SU-DHL-6 (cell line): ENCODE measurements around the gene LFNG.

ENCODE experiments used
- H2AFZ ChIP-seq: fragments of 200-600 bp; sonication (generic); 2 replicates; pipeline ENCODE4 v1.6.1; 2014; ENCODE audit warnings: low read depth, mild to moderate bottlenecking, moderate library complexity, mixed read lengths, antibody characterized with exemption, low read length; ENCODE audit not compliant: severe bottlenecking
- H3F3A ChIP-seq: fragments of 200-600 bp; shearing (Covaris generic); 2 replicates; pipeline ENCODE4 v1.6.0; 2016; ENCODE audit warnings: antibody characterized with exemption, mild to moderate bottlenecking; ENCODE audit not compliant: insufficient read depth
- H3K27ac ChIP-seq: fragments of 200-600 bp; sonication (generic); 2 replicates; pipeline ENCODE4 v1.5.1; 2016; ENCODE audit warnings: low read depth, mild to moderate bottlenecking, low read length, moderate library complexity, mixed read lengths
- H3K27me3 ChIP-seq: fragments of 200-600 bp; sonication (generic), shearing (Covaris generic); 2 replicates; pipeline ENCODE4 v1.6.0; 2014; ENCODE audit warnings: mild to moderate bottlenecking, low read length
- H3K36me3 ChIP-seq: fragments of 200-600 bp; sonication (generic); 2 replicates; pipeline ENCODE4 v1.6.1; 2014; ENCODE audit warnings: mild to moderate bottlenecking, low read length, mixed read lengths
- H3K4me2 ChIP-seq: fragments of 300-600, 200-600 bp; shearing (Covaris generic), sonication (generic); 2 replicates; pipeline ENCODE4 v1.6.0; 2014; ENCODE audit warnings: low read length, low read depth, mild to moderate bottlenecking; ENCODE audit not compliant: poor library complexity, severe bottlenecking
- H3K4me3 ChIP-seq: fragments of 200-600 bp; sonication (generic); 2 replicates; pipeline ENCODE4 v1.5.1; 2014; ENCODE audit warnings: antibody characterized with exemption, low read length, mild to moderate bottlenecking, mixed read lengths; ENCODE audit not compliant: insufficient read depth, poor library complexity, severe bottlenecking
- H3K79me2 ChIP-seq: fragments of 200-600 bp; sonication (generic); 2 replicates; pipeline ENCODE4 v1.6.1; 2014; ENCODE audit warnings: mild to moderate bottlenecking, low read length, moderate library complexity; ENCODE audit not compliant: insufficient read depth
- H3K9ac ChIP-seq: fragments of 200-600 bp; sonication (generic); 2 replicates; pipeline ENCODE4 v1.7.0; 2014; ENCODE audit warnings: mild to moderate bottlenecking, low read length
- H3K9me2 ChIP-seq: fragments of 200-600 bp; sonication (generic); replicated peaks from 2 replicates; pipeline ENCODE4 v1.6.1; 2014; ENCODE audit warnings: low read length; ENCODE audit not compliant: insufficient read depth
- H3K9me3 ChIP-seq: fragments of 200-600 bp; sonication (generic); 2 replicates; pipeline ENCODE4 v1.6.1; 2014; ENCODE audit warnings: low read length, mixed read lengths; ENCODE audit not compliant: insufficient read depth
- H4K20me1 ChIP-seq: fragments of 200-600 bp; sonication (generic); 2 replicates; pipeline ENCODE4 v1.6.1; 2014; ENCODE audit warnings: low read depth, mild to moderate bottlenecking, antibody characterized with exemption, low read length, moderate library complexity, mixed read lengths
- CTCF ChIP-seq: fragments of 200-600 bp; sonication (generic); IDR thresholded peaks from one replicate; pipeline ENCODE4 v1.5.1; 2017; ENCODE audit warnings: antibody characterized with exemption, mild to moderate bottlenecking, low read length, moderate library complexity; ENCODE audit not compliant: insufficient read depth, poor library complexity, severe bottlenecking
- EZH2phosphoT487 ChIP-seq: fragments of 200-600 bp; sonication (generic), shearing (Covaris generic); conservative IDR thresholded peaks from 2 replicates; pipeline ENCODE4 v1.6.1; 2018; ENCODE audit warnings: mild to moderate bottlenecking, antibody characterized with exemption, low read length, moderate library complexity, mixed read lengths

Gene LFNG

DNA sequence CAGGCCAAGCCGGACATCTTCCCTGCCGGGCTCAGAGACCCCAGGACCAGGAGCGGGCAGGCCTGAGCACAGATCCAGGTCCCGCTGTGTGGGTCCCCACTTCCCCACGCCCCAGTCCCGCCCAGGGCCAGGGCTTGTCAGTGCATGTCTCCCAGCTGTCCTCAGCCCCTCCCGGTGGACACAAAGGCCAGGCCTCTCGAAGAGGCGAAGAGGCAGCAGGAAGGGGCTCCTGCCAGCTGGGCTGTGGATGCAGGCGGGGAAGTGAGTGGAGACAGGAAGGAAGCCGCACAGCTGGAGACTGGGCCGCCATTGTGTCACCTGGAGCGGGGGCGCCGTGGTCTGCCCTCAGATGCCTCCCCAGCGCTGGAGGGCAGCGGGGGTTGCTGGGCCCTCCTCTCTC lies 48.2 kb upstream of the LFNG start:
- Histone ChIP-seq H3K4me2 (no peak overlapping the region), H3K9ac (no peak overlapping the region), H4K20me1 (no peaks in the 10 kb centered on the region), H3K4me3 (no peak overlapping the region), H3K9me2 (no peaks in the 10 kb centered on the region), H3K9me3 (no peaks in the 10 kb centered on the region), H3K27me3 (no peaks in the 10 kb centered on the region), H3K79me2 (no peaks in the 10 kb centered on the region), H3K27ac (no peak overlapping the region), H3F3A (no peaks in the 10 kb centered on the region), H2AFZ (no peak overlapping the region), H3K36me3 (no peaks in the 10 kb centered on the region)
- TF ChIP-seq EZH2phosphoT487 (no peak), CTCF (no peak)

GRCh38 chr7:2472739-2473138 lies 46.8 kb upstream of the LFNG start:
- Histone ChIP-seq H4K20me1 (no peaks in the 10 kb centered on the region), H3K4me2 (no peak overlapping the region), H3K9me2 (no peaks in the 10 kb centered on the region), H3K79me2 (no peaks in the 10 kb centered on the region), H3K27me3 (no peaks in the 10 kb centered on the region), H2AFZ (no peak overlapping the region), H3K36me3 (no peaks in the 10 kb centered on the region), H3K9me3 (no peaks in the 10 kb centered on the region), H3K9ac (no peak overlapping the region), H3F3A (no peaks in the 10 kb centered on the region), H3K4me3 (no peak overlapping the region), H3K27ac (no peak overlapping the region)
- TF ChIP-seq EZH2phosphoT487 = no peak

GRCh38 chr7:2473496-2474180 lies 45.9 kb upstream of the LFNG start:
- Histone ChIP-seq H3K4me3 (no peak overlapping the region), H3K4me2 (no peak overlapping the region), H3K27ac (no peak overlapping the region), H3K36me3 (no peaks in the 10 kb centered on the region), H3K9ac (no peak overlapping the region), H3K79me2 (no peaks in the 10 kb centered on the region), H3F3A (no peaks in the 10 kb centered on the region), H4K20me1 (no peaks in the 10 kb centered on the region), H3K9me2 (no peaks in the 10 kb centered on the region), H2AFZ (no peak overlapping the region), H3K27me3 (no peaks in the 10 kb centered on the region), H3K9me3 (no peaks in the 10 kb centered on the region)
- TF ChIP-seq CTCF (no peak), EZH2phosphoT487 (no peak)

DNA sequence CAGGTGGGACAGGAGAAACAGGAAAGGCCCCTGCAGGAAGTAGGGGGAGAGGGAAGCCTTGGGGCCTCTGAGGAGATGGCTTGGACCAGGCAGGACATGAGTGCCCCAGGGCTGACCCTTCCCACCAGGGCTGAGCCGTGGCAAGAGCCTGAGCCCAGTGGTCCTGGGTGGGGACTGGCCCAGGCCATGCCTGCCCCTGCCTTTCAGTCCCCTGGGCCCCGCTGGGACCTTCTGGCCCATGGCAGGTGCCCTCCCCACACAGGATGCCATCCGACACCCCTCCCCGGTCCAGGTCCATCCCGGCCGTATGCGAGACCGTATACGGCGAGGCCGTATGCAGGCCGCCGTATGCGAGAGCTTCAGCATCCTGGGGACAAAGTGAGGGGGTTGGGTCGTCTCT lies 45.4 kb upstream of the LFNG start:
- Histone ChIP-seq H3K4me2 (no peak overlapping the region), H3K9me2 (no peaks in the 10 kb centered on the region), H3K27me3 (no peaks in the 10 kb centered on the region), H3K9ac (no peak overlapping the region), H3K79me2 (no peaks in the 10 kb centered on the region), H3K36me3 (no peaks in the 10 kb centered on the region), H2AFZ (no peak overlapping the region), H4K20me1 (no peaks in the 10 kb centered on the region), H3K27ac (no peak overlapping the region), H3K9me3 (no peaks in the 10 kb centered on the region), H3K4me3 (no peak overlapping the region), H3F3A (no peaks in the 10 kb centered on the region)
- TF ChIP-seq EZH2phosphoT487 = no peak
- TF ChIP-seq CTCF = no peak
